DOHH2 (cell line): ENCODE results near the gene ADAMTS2.

Source experiments
- H3F3A ChIP-seq: fragments of 200-600 bp; sonication (generic), shearing (Covaris generic); 2 replicates; pipeline ENCODE4 v1.6.0; 2016; ENCODE audit warnings: antibody characterized with exemption, mild to moderate bottlenecking; ENCODE audit not compliant: control insufficient read depth, insufficient read depth
- H3K27ac ChIP-seq: fragments of 200-600 bp; sonication (generic); 2 replicates; pipeline ENCODE4 v1.5.1; 2014; ENCODE audit warnings: low read depth, mild to moderate bottlenecking, low read length, moderate library complexity
- H3K27me3 ChIP-seq: fragments of 200-600 bp; sonication (generic); 2 replicates; pipeline ENCODE4 v1.6.1; 2014; ENCODE audit warnings: mild to moderate bottlenecking, low read length, mixed read lengths; ENCODE audit not compliant: control insufficient read depth
- H3K36me3 ChIP-seq: fragments of 200-600 bp; sonication (generic); 2 replicates; pipeline ENCODE4 v1.6.1; 2014; ENCODE audit warnings: mild to moderate bottlenecking, low read length, moderate library complexity, mixed read lengths; ENCODE audit not compliant: control insufficient read depth
- H3K4me1 ChIP-seq: fragments of 200-600 bp; sonication (generic); 2 replicates; pipeline ENCODE4 v1.6.1; 2014; ENCODE audit warnings: mild to moderate bottlenecking, low read length, mixed read lengths; ENCODE audit not compliant: control insufficient read depth
- H3K4me2 ChIP-seq: fragments of 200-600 bp; sonication (generic); 2 replicates; pipeline ENCODE4 v1.6.0; 2014; ENCODE audit warnings: mild to moderate bottlenecking, low read length, moderate library complexity
- H3K4me3 ChIP-seq: fragments of 200-600 bp; sonication (generic); 2 replicates; pipeline ENCODE4 v1.5.1; 2014; ENCODE audit warnings: mild to moderate bottlenecking, low read length, mixed read lengths
- H3K79me2 ChIP-seq: fragments of 200-600 bp; sonication (generic); 2 replicates; pipeline ENCODE4 v1.6.1; 2014; ENCODE audit warnings: mild to moderate bottlenecking, low read length, mixed read lengths; ENCODE audit not compliant: control insufficient read depth
- H3K9me2 ChIP-seq: fragments of 200-600 bp; sonication (generic); replicated peaks from 2 replicates; pipeline ENCODE4 v1.6.1; 2014; ENCODE audit warnings: mild to moderate bottlenecking, low read length, mixed read lengths; ENCODE audit not compliant: control insufficient read depth
- H3K9me3 ChIP-seq: fragments of 200-600 bp; sonication (generic); 2 replicates; pipeline ENCODE4 v1.6.1; 2014; ENCODE audit warnings: antibody characterized with exemption, low read length, mixed read lengths; ENCODE audit not compliant: control insufficient read depth, insufficient read depth
- H4K20me1 ChIP-seq: fragments of 200-600 bp; sonication (generic); 2 replicates; pipeline ENCODE4 v1.6.0; 2014; ENCODE audit warnings: low read depth, mild to moderate bottlenecking, antibody characterized with exemption, low read length, moderate library complexity; ENCODE audit not compliant: control insufficient read depth, insufficient read depth
- CTCF ChIP-seq: fragments of 200-600 bp; sonication (generic); IDR thresholded peaks from one replicate; pipeline ENCODE4 v1.5.1; 2014; ENCODE audit warnings: antibody characterized with exemption, mild to moderate bottlenecking, low read depth, low read length; ENCODE audit not compliant: poor library complexity, severe bottlenecking
- EZH2phosphoT487 ChIP-seq: fragments of 200-600 bp; sonication (generic); IDR thresholded peaks from 2 replicates; pipeline ENCODE4 v1.6.1; 2017; ENCODE audit warnings: borderline replicate concordance, mild to moderate bottlenecking, antibody characterized with exemption, low read length, moderate library complexity, mixed read lengths

ADAMTS2 gene

GRCh38 chr5:179301376-179301775 is 43.9 kb downstream of the ADAMTS2 start:
- Histone ChIP-seq H3K36me3 (no peaks in the 10 kb centered on the region), H3K4me2 (no peak overlapping the region), H3K9me3 (no peaks in the 10 kb centered on the region), H4K20me1 (no peaks in the 10 kb centered on the region), H3F3A (no peaks in the 10 kb centered on the region), H3K9me2 (no peaks in the 10 kb centered on the region), H3K79me2 (no peaks in the 10 kb centered on the region), H3K4me1 (no peaks in the 10 kb centered on the region), H3K27me3 (no peaks in the 10 kb centered on the region), H3K4me3 (no peak overlapping the region), H3K27ac (no peak overlapping the region)
- TF ChIP-seq EZH2phosphoT487, result no peak
- TF ChIP-seq CTCF, result no peak

GRCh38 chr5:179300581-179301180 is 44.6 kb downstream of the ADAMTS2 start:
- no peak overlapping the region for H3K4me3 ChIP-seq
- TF ChIP-seq CTCF, result no peak
- no peak for TF ChIP-seq EZH2phosphoT487
- H4K20me1 ChIP-seq, result no peaks in the 10 kb centered on the region
- no peaks in the 10 kb centered on the region for H3K27me3 ChIP-seq
- H3K9me3 ChIP-seq, result no peaks in the 10 kb centered on the region
- no peak overlapping the region for H3K27ac ChIP-seq
- H3K4me2 ChIP-seq, result no peak overlapping the region
- H3K9me2 ChIP-seq, result no peaks in the 10 kb centered on the region
- no peaks in the 10 kb centered on the region for H3K4me1 ChIP-seq
- no peaks in the 10 kb centered on the region for H3K79me2 ChIP-seq
- no peaks in the 10 kb centered on the region for H3K36me3 ChIP-seq
- no peaks in the 10 kb centered on the region for H3F3A ChIP-seq

- TF ChIP-seq CTCF, result no peak
- TF ChIP-seq EZH2phosphoT487, result no peak
- Histone ChIP-seq H3F3A (no peaks in the 10 kb centered on the region), H3K27me3 (no peaks in the 10 kb centered on the region), H3K9me2 (no peaks in the 10 kb centered on the region), H3K4me3 (no peak overlapping the region), H3K4me1 (no peaks in the 10 kb centered on the region), H3K27ac (no peak overlapping the region), H3K9me3 (no peaks in the 10 kb centered on the region), H3K4me2 (no peak overlapping the region), H4K20me1 (no peaks in the 10 kb centered on the region), H3K36me3 (no peaks in the 10 kb centered on the region), H3K79me2 (no peaks in the 10 kb centered on the region)
Observed at GRCh38 chr5:179298181-179298993, 46.9 kb downstream of the ADAMTS2 start.
